Activated T-helper 1 cell treated with anti-CD3 and anti-CD28 coated beads, Interleukin-12 subunit alpha, Interleukin-12 subunit beta, Interleukin-2, Interleukin-4 antibody, amounts not matched to agents 30 ng/mL and 10 ng/mL and 1 ng/mL, durations not matched to agents 14 hours and 24 hours and 36 hours (primary cell): ENCODE data around the gene LYPD6B. TPM values are rescaled to one million over a fixed set of nuclear protein-coding genes. Genes with fewer than 3 reads are reported as not detected.

Experiments used
- DNase-seq: peaks from one replicate; pipeline ENCODE4 v3.0.0; 2021; ENCODE audit warnings: low spot score
- H3K27ac Mint-ChIP-seq: one replicate; pipeline ENCODE4 v1.8.0; 2021; ENCODE audit warnings: mild to moderate bottlenecking, mixed read lengths
- H3K27me3 Mint-ChIP-seq: one replicate; pipeline ENCODE4 v1.8.0; 2022; ENCODE audit warnings: mild to moderate bottlenecking, moderate library complexity, mixed read lengths; ENCODE audit not compliant: insufficient read depth
- H3K36me3 Mint-ChIP-seq: one replicate; pipeline ENCODE4 v1.8.0; 2021; ENCODE audit warnings: low read depth, mixed read lengths
- H3K4me1 Mint-ChIP-seq: one replicate; pipeline ENCODE4 v1.8.0; 2021; ENCODE audit warnings: low read depth, mixed read lengths
- H3K4me3 Mint-ChIP-seq: one replicate; pipeline ENCODE4 v1.8.0; 2021; ENCODE audit warnings: mild to moderate bottlenecking, moderate library complexity, mixed read lengths
- H3K9me3 Mint-ChIP-seq: one replicate; pipeline ENCODE4 v1.8.0; 2021; ENCODE audit warnings: mixed read lengths
- intact Hi-C: fragments of 100-400 bp; cut with micrococcal nuclease; formaldehyde crosslinking; loops from one replicate; pipeline ENCODE4 v1.15.1; 2024
- total RNA-seq: library from RNA; stranded (reverse); gene quantifications from 2 replicates; pipeline ENCODE4 v1.2.3, GENCODE V29; 2022

LYPD6B gene
- total RNA-seq, 1 donor from 2014 or later: not detected

DNA sequence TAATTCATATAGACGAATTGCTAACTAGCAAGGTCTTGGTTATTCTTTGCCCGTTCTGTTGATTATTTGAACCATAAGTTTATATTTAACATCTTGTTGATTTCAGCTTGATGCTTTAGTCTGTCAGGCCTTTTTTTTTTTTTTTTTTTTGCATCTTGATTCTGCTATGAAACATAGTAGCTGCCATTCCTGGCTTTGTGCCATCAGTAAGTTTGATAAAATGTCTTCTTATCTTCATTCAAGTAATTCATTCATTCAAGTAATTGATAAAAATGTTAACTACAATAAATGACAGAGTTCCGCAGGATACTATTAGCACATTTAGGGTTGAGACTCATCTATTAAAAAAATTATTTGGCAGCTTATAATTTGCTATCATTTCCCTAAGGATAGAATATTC lies 134.7 kb downstream of the LYPD6B start:
- Mint-ChIP-seq H3K27me3 (peaks cover 2% of the 10 kb centered on the region), H3K4me1 (no peaks in the 10 kb centered on the region), H3K4me3 (no peak overlapping the region)

DNA sequence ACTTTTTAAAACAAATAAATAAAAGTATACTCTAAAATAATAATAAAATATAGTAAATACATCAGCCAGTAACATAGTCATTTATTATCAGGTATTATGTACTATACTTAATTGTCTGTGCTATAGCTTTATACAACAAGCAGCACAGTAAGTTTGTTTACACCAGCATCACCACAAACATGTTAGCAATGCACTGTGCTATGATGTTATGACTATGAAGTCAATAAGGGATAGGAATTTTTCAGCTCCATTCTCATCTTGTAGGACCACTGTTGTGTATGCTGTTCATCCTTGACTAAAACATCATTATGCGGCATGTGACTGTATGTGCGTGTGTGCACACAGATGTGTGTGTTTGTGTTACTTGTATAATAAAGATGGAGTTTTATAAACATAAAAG lies 137.5 kb downstream of the LYPD6B start:
- no peaks in the 10 kb centered on the region for H3K4me1 Mint-ChIP-seq
- H3K4me3 Mint-ChIP-seq: no peak overlapping the region
- peaks cover 2% of the 10 kb centered on the region for H3K27me3 Mint-ChIP-seq
- intact Hi-C loops: no loop called here
- peaks cover 3% of the 10 kb centered on the region for H3K9me3 Mint-ChIP-seq
- H3K27ac Mint-ChIP-seq: no peak overlapping the region
- H3K36me3 Mint-ChIP-seq: no peaks in the 10 kb centered on the region
- DNase-seq: no peak

More for the DNA sequence above, 134.7 kb downstream of the LYPD6B start:
- no peak for DNase-seq
- Mint-ChIP-seq H3K36me3 (no peaks in the 10 kb centered on the region), H3K9me3 (peaks cover 3% of the 10 kb centered on the region), H3K27ac (no peak overlapping the region)
- intact Hi-C loops: no loop called here

DNA sequence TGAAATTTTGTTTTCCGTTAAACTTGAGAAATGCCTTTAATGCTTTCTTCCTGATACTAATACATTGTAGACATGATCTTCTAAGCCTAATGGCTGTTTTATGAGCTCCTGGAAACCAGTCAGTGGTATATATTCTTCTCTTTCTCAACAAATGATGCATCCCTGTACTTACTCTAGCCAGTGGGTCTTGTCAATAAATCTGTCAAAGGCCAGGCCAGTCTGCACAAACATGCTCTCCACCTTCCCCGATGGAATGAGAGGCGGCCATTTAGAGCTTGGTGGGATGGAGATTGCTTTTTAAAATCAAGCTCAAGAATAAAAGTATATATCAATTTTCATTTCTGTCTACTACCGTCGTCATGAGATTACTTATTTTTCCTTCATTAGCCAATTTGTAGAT lies 140.1 kb downstream of the LYPD6B start:
- Mint-ChIP-seq H3K4me3 (no peak overlapping the region), H3K27me3 (peaks cover 2% of the 10 kb centered on the region), H3K9me3 (no peaks in the 10 kb centered on the region), H3K4me1 (no peaks in the 10 kb centered on the region), H3K36me3 (no peaks in the 10 kb centered on the region), H3K27ac (no peak overlapping the region)
- intact Hi-C loops: no loop called here
- DNase-seq: no peak

DNA sequence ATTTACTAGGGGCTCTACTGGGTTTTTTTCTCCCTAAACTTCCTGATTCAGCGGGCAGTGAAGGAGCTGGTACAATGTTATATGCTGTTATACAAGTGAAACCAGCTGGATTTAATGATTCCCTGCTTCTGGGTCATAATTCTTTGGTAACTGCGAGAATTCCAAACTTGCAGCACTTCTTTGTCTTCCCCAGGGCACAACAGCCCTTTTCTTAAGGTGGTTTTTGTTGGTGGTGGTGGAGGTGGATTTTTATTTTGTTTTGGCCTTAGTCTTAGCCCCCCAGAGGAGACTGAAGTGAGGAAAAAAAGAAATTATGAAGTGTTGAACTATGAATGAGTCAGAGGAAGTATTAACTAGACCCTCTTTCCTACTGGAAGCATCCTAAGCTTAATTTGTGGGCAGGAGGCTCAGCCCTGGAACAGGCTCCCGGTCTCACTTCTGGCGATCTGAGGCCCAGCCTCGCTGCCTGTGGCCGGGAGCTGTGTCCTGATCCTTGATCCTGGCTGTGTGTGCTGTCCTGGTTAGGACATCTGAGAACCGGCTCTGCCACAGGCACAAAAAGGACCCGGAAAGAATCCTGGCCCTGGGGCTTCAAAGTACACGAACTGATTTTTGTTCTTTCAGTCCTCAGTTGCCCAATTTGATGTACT lies 141.9 kb downstream of the LYPD6B start:
- no peak overlapping the region for H3K27ac Mint-ChIP-seq
- H3K36me3 Mint-ChIP-seq: no peaks in the 10 kb centered on the region
- intact Hi-C loops: no loop called here
- no peak for DNase-seq
- peaks cover 2% of the 10 kb centered on the region for H3K27me3 Mint-ChIP-seq
- H3K4me1 Mint-ChIP-seq: no peaks in the 10 kb centered on the region
- H3K9me3 Mint-ChIP-seq: no peaks in the 10 kb centered on the region
- no peak overlapping the region for H3K4me3 Mint-ChIP-seq

DNA sequence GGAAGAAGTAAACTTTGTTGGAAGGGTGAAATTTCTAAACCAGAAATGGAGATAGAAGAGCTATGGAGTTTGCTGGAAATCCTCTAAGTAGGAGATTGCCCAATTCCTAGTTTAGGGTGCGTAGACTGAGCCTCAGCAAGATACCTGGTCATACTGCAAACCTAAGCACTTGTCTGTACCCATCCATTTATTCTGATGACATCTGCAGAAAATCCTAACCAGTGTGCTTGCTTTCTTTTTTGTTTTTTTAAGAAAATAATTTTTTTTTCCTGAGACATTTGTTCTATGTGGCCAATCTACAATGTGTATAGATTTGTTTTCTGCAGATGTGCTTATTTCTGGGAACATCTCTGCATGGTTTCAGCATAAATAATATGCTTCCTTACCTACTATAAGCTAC lies 144.7 kb downstream of the LYPD6B start:
- H3K36me3 Mint-ChIP-seq: no peaks in the 10 kb centered on the region
- H3K27me3 Mint-ChIP-seq: no peaks in the 10 kb centered on the region
- H3K4me3 Mint-ChIP-seq: no peak overlapping the region
- intact Hi-C loops: no loop called here
- no peak overlapping the region for H3K27ac Mint-ChIP-seq
- H3K9me3 Mint-ChIP-seq: no peaks in the 10 kb centered on the region
- DNase-seq: no peak
- H3K4me1 Mint-ChIP-seq: no peaks in the 10 kb centered on the region

DNA sequence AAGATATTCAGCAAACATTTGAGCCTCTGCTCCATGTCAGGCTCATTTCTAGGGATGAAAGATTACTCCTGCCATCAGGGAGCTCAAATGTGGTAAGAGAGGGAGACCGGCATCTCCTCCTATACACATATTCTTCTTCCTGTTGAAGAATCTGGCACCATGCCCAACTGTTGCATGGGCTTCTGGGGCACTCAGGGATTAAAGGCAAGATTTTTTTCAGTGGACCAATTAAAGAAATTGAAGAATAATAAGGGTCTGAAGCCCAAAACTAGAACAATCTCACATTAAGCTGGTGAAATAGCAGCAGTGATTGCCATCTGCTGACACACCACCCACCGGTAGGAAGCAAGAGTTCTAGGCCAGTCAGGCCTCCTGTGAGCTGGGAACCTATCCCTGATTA lies 146.5 kb downstream of the LYPD6B start:
- no peak for DNase-seq
- H3K4me1 Mint-ChIP-seq: no peaks in the 10 kb centered on the region
- intact Hi-C loops: no loop called here
- H3K36me3 Mint-ChIP-seq: no peaks in the 10 kb centered on the region
- no peaks in the 10 kb centered on the region for H3K27me3 Mint-ChIP-seq
- H3K27ac Mint-ChIP-seq: no peak overlapping the region
- H3K9me3 Mint-ChIP-seq: no peaks in the 10 kb centered on the region
- H3K4me3 Mint-ChIP-seq: no peak overlapping the region

DNA sequence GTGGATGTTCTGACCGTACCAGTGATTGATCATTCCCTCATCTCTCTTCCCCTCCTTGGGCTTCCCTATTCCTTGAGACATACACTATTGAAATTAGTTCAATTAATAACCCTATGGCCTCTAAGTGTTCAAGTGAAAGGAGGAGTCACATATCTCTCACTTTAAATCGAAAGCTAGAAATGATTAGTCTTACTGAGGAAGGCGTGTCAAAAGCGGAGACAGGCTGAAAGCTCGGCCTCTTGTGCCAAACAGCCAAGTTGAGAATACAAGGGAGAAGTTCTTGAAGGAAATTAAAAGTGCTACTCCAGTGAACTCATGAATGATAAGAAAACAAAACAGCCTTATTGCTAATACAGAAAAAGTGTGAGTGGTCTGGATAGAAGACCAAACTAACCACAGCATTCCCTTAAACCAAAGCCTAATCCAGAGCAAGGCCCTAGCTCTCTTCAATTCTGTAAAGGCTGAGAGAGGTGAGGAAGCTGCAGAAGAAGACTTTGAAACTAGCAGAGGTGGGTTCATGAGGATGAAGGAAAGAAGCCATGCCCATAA lies 147.5 kb downstream of the LYPD6B start:
- H3K4me1 Mint-ChIP-seq: no peaks in the 10 kb centered on the region
- intact Hi-C loops: no loop called here
- H3K27ac Mint-ChIP-seq: no peak overlapping the region
- no peaks in the 10 kb centered on the region for H3K36me3 Mint-ChIP-seq
- no peaks in the 10 kb centered on the region for H3K9me3 Mint-ChIP-seq
- no peaks in the 10 kb centered on the region for H3K27me3 Mint-ChIP-seq
- no peak for DNase-seq
- no peak overlapping the region for H3K4me3 Mint-ChIP-seq

DNA sequence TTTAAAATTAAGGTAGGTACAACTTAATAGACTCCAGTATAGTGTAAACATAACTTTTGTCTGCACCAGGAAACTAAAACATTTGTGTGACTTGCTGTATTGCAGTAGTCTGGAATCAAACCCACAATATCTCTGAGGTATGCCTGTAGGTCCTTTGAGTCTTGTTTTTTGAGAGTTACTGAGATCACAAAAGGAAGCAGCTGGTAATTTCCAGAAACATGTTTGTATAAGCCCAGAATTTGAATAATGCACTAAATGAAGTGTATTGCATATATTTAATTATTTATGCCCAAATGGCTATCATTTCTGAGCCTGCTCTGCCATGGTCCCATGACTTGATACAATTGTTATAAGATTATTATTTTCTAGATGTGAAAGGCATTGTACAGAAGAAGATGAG lies 148.6 kb downstream of the LYPD6B start:
- Mint-ChIP-seq H3K9me3 (no peaks in the 10 kb centered on the region), H3K27me3 (no peaks in the 10 kb centered on the region), H3K4me1 (no peaks in the 10 kb centered on the region)

DNA sequence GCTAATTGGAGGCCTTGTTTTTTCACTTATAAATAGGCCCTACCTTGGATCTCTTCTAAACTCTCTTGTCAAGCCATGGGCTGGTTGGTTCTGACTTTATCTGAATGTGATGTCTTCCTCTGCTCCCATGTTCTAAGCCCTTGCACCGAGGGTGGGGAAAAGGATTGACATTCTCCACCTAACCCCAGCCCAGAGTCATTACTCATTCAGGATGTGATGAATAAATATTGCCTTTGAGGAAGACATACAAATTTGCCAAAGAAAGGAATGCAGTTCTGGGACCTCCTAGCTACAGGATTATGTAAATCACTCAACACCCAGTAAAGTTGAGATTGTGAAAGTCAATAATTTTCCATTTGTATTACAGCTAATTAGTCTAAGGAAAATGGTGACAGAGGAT lies 149.8 kb downstream of the LYPD6B start:
- no peak overlapping the region for H3K27ac Mint-ChIP-seq
- H3K27me3 Mint-ChIP-seq: no peaks in the 10 kb centered on the region
- H3K4me3 Mint-ChIP-seq: no peak overlapping the region
- intact Hi-C loops: no loop called here
- H3K36me3 Mint-ChIP-seq: no peaks in the 10 kb centered on the region
- no peak for DNase-seq
- no peaks in the 10 kb centered on the region for H3K4me1 Mint-ChIP-seq
- no peaks in the 10 kb centered on the region for H3K9me3 Mint-ChIP-seq

More for the DNA sequence above, 148.6 kb downstream of the LYPD6B start:
- Mint-ChIP-seq H3K27ac (no peak overlapping the region), H3K36me3 (no peaks in the 10 kb centered on the region), H3K4me3 (no peak overlapping the region)
- intact Hi-C loops: no loop called here
- no peak for DNase-seq

DNA sequence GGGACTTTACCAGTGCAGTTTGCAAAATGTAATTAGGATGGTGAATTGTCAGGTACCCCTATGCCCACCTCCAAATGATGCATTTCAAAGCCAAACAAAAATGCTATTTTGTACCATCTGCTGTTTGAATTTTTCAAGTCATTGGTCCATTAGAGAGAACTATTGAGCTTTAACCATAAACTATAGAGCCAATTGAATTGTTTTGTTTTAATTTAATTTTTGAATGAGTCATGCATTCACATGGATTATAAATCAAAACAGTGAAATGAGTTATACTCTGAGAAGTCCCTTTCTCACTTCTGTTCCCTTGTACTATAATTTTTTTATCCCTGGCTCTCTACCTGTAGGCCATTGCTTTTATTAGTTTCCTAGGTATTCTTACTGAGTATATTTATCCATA lies 151.3 kb downstream of the LYPD6B start:
- Mint-ChIP-seq H3K9me3 (no peaks in the 10 kb centered on the region), H3K36me3 (no peaks in the 10 kb centered on the region), H3K27ac (no peak overlapping the region), H3K4me1 (no peaks in the 10 kb centered on the region), H3K4me3 (no peak overlapping the region), H3K27me3 (no peaks in the 10 kb centered on the region)
- intact Hi-C loops: no loop called here
- DNase-seq: no peak

DNA sequence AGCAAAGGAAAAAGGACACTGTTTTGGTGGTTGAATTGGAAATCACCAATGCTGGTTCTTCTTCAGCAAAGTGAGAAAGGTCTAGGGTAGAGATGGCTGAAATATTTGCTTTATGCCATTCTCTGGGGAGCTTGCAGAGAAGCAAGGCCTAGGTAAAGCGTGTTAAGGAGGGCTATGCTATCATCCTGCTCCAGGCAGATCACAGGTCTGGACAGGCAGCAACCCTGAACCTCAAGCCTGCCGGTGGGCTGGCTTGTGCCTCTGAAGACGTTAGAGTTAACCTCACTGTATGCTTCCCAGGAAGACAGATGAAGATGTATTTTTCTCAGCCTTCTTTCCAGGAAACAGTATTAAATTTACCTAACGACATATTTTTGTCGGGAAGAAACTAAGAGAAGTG lies 153.4 kb downstream of the LYPD6B start:
- intact Hi-C loops: no loop called here
- Mint-ChIP-seq H3K9me3 (no peaks in the 10 kb centered on the region), H3K36me3 (no peaks in the 10 kb centered on the region), H3K27me3 (peaks cover 2% of the 10 kb centered on the region), H3K4me3 (no peak overlapping the region), H3K4me1 (no peaks in the 10 kb centered on the region), H3K27ac (no peak overlapping the region)
- no peak for DNase-seq

DNA sequence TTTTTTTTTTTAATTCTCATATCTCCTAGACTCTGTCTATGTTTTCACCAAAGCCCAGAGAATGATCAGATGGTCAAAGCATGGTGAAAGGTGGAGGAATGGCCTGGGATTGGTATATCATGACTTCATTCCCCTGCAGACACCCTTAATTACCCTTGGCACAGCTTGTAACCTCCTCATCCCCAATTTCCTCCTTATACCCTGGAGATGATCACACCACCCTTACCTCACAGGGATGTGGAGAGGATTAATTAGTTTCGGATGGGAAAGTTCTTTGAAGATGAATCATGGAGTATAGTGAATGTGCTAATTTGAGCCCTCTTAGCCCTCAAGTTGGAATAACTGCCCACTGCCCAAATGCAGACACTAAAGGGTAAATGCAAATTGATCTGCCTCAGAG lies 153.9 kb downstream of the LYPD6B start:
- Mint-ChIP-seq H3K36me3 (no peaks in the 10 kb centered on the region), H3K27me3 (peaks cover 2% of the 10 kb centered on the region), H3K4me3 (no peak overlapping the region), H3K9me3 (no peaks in the 10 kb centered on the region), H3K27ac (no peak overlapping the region), H3K4me1 (no peaks in the 10 kb centered on the region)
- no peak for DNase-seq
- intact Hi-C loops: no loop called here

DNA sequence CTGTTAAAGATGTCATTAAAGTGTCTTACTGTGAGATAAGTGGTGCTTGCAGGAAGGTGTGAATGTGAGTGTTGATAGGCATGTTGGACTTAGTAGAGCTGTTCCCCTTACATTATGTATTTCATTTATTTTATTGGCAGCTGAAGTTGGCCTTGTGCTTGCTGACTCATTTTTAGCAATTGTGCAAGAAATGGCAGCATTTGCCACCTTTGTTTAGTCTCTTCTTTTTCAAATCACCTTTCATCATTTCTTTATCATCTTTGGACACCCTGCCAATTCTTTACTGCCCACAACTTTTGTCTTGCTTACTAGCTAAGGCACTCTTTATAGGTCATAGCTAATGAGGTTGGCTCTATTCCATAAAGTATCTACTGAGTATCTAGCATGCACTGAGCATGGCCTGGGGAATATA lies 161.6 kb downstream of the LYPD6B start:
- intact Hi-C loops: no loop called here
- no peaks in the 10 kb centered on the region for H3K36me3 Mint-ChIP-seq
- peaks cover under 1% of the 10 kb centered on the region for H3K27me3 Mint-ChIP-seq
- no peak overlapping the region for H3K27ac Mint-ChIP-seq
- H3K4me3 Mint-ChIP-seq: no peak overlapping the region
- no peak for DNase-seq
- H3K9me3 Mint-ChIP-seq: no peaks in the 10 kb centered on the region
- H3K4me1 Mint-ChIP-seq: no peaks in the 10 kb centered on the region

DNA sequence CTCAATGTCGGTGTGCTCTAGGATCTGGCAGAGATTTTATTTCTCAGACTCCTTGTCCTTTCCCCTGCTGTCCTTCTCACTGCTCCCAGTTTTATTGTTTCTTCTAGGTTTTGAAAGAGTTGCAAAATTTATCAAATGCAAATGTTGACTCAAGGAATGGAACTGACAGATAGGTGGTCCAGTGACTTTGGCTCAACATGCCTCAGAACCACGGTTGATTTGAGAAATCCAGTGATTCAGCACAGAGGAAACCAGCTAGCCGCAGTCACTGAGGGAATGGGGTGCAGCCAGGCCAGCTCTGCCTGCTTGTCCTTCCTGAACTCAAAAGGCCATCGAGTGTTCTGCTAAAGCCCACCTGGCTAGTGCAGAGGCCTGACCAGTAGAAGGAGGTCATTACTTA lies 166.2 kb downstream of the LYPD6B start:
- H3K27ac Mint-ChIP-seq: no peak overlapping the region
- no peaks in the 10 kb centered on the region for H3K36me3 Mint-ChIP-seq
- no peaks in the 10 kb centered on the region for H3K9me3 Mint-ChIP-seq
- H3K4me1 Mint-ChIP-seq: no peaks in the 10 kb centered on the region
- no peak for DNase-seq
- peaks cover 2% of the 10 kb centered on the region for H3K27me3 Mint-ChIP-seq
- intact Hi-C loops: no loop called here
- no peak overlapping the region for H3K4me3 Mint-ChIP-seq
